Astrocyte (in vitro differentiated cells and primary cell): ENCODE data around the gene ETV7. TPM values are rescaled to one million over a fixed set of nuclear protein-coding genes. Genes with fewer than 3 reads are reported as not detected.

ENCODE experiments used
- DNase-seq: peaks from one replicate; pipeline ENCODE4 v3.0.0-alpha.2; 2010; ENCODE audit warnings: low read depth
- FAIRE-seq: peaks from 2 replicates; lab custom pipeline; 2011; peaks lifted over from hg19 to GRCh38; lab: Jason Lieb, UNC
- H2AFZ ChIP-seq: 2 replicates; pipeline ENCODE4 v1.6.0; 2012; ENCODE audit warnings: low read depth, low read length, inconsistent platforms
- H3K27ac ChIP-seq: 2 replicates; pipeline ENCODE4 v1.5.1; 2011; ENCODE audit warnings: low read depth, low read length, inconsistent platforms
- H3K27me3 ChIP-seq: 2 replicates; pipeline ENCODE4 v1.6.0; 2011; ENCODE audit warnings: low read length, inconsistent platforms; ENCODE audit not compliant: insufficient read depth
- H3K36me3 ChIP-seq: 2 replicates; pipeline ENCODE4 v1.5.1; 2011; ENCODE audit warnings: low read length, inconsistent platforms; ENCODE audit not compliant: insufficient read depth
- H3K4me1 ChIP-seq: 2 replicates; pipeline ENCODE4 v1.5.1; 2011; ENCODE audit warnings: low read length, inconsistent platforms; ENCODE audit not compliant: insufficient read depth
- H3K4me2 ChIP-seq: 2 replicates; pipeline ENCODE4 v1.6.0; 2012; ENCODE audit warnings: low read length, inconsistent platforms
- H3K4me3 ChIP-seq: 2 replicates; pipeline ENCODE4 v1.5.1; 2011; ENCODE audit warnings: low read depth, mild to moderate bottlenecking, low read length, inconsistent platforms; ENCODE audit not compliant: insufficient read depth
- H3K79me2 ChIP-seq: 2 replicates; pipeline ENCODE4 v1.6.0; 2012; ENCODE audit warnings: mild to moderate bottlenecking, low read length, inconsistent platforms; ENCODE audit not compliant: insufficient read depth
- H3K9ac ChIP-seq: 2 replicates; pipeline ENCODE4 v1.6.0; 2012; ENCODE audit warnings: mild to moderate bottlenecking, low read length, inconsistent platforms
- H3K9me3 ChIP-seq: 2 replicates; pipeline ENCODE4 v1.5.1; 2012; ENCODE audit warnings: low read depth, mild to moderate bottlenecking, low read length, inconsistent platforms; ENCODE audit not compliant: insufficient read depth
- H4K20me1 ChIP-seq: 2 replicates; pipeline ENCODE4 v1.6.0; 2012; ENCODE audit warnings: low read length, inconsistent platforms; ENCODE audit not compliant: insufficient read depth
- H3K27ac Mint-ChIP-seq: one replicate; pipeline ENCODE4 v1.8.0; 2021; ENCODE audit warnings: mild to moderate bottlenecking, mixed read lengths; ENCODE audit not compliant: unreplicated experiment
- H3K27me3 Mint-ChIP-seq: one replicate; pipeline ENCODE4 v1.8.0; 2021; ENCODE audit warnings: low read depth, mixed read lengths; ENCODE audit not compliant: unreplicated experiment
- H3K36me3 Mint-ChIP-seq: one replicate; pipeline ENCODE4 v1.8.0; 2021; ENCODE audit warnings: low read depth, mixed read lengths; ENCODE audit not compliant: unreplicated experiment
- H3K4me1 Mint-ChIP-seq: one replicate; pipeline ENCODE4 v1.8.0; 2021; ENCODE audit warnings: low read depth, mixed read lengths; ENCODE audit not compliant: unreplicated experiment
- H3K4me3 Mint-ChIP-seq: one replicate; pipeline ENCODE4 v1.8.0; 2021; ENCODE audit warnings: mild to moderate bottlenecking, moderate library complexity, mixed read lengths; ENCODE audit not compliant: unreplicated experiment
- H3K9me3 Mint-ChIP-seq: one replicate; pipeline ENCODE4 v1.8.0; 2021; ENCODE audit warnings: mild to moderate bottlenecking, mixed read lengths; ENCODE audit not compliant: unreplicated experiment
- CTCF ChIP-seq: IDR thresholded peaks from 2 replicates; pipeline ENCODE4 v1.5.1; 2011; ENCODE audit warnings: low read depth, mild to moderate bottlenecking, inconsistent platforms, low read length, moderate library complexity; ENCODE audit not compliant: insufficient read depth
- EZH2 ChIP-seq: IDR thresholded peaks from 2 replicates; pipeline ENCODE4 v1.6.1; 2012; ENCODE audit warnings: mild to moderate bottlenecking, low read length, inconsistent platforms; ENCODE audit not compliant: insufficient read depth
- total RNA-seq: library from RNA; stranded (reverse); gene quantifications from 2 replicates; pipeline ENCODE4 v1.2.1, GENCODE V29; 2021

Gene ETV7
- total RNA-seq, 1 donor from 2014 or later, result 2.4 TPM

GRCh38 chr6:36432151-36432671, 44.7 kb upstream of the ETV7 start:
- no peaks in the 10 kb centered on the region for H3K9me3 ChIP-seq
- peak; percentile 67 for DNase-seq
- H3K79me2 ChIP-seq, result no peaks in the 10 kb centered on the region
- H3K9ac ChIP-seq, result peak overlapping the region; percentile 46
- Mint-ChIP-seq H3K36me3 (no peaks in the 10 kb centered on the region), H3K27ac (peak overlapping the region; percentile 56), H3K4me3 (peak overlapping the region; percentile 47), H3K27me3 (no peaks in the 10 kb centered on the region), H3K4me1 (peaks cover 22% of the 10 kb centered on the region), H3K9me3 (no peaks in the 10 kb centered on the region)
- H3K27ac ChIP-seq, result peak overlapping the region; percentile 67
- no peaks in the 10 kb centered on the region for H3K36me3 ChIP-seq
- TF ChIP-seq EZH2, result no peak
- TF ChIP-seq CTCF, result no peak
- FAIRE-seq, result peak; percentile 63
- no peaks in the 10 kb centered on the region for H3K27me3 ChIP-seq
- H2AFZ ChIP-seq, result peak overlapping the region; percentile 40
- peak overlapping the region; percentile 22 for H3K4me3 ChIP-seq
- H3K4me1 ChIP-seq, result peaks cover 26% of the 10 kb centered on the region
- H4K20me1 ChIP-seq, result no peaks in the 10 kb centered on the region
- H3K4me2 ChIP-seq, result peak overlapping the region; percentile 75

GRCh38 chr6:36431197-36431596, 43.7 kb upstream of the ETV7 start:
- H3K4me1 Mint-ChIP-seq, result peaks cover 18% of the 10 kb centered on the region
- FAIRE-seq (no peak), DNase-seq (no peak)
- Histone ChIP-seq H3K27ac (peak overlapping the region; percentile 10), H3K9me3 (no peaks in the 10 kb centered on the region), H3K4me1 (peaks cover 18% of the 10 kb centered on the region), H3K79me2 (no peaks in the 10 kb centered on the region), H2AFZ (no peak overlapping the region), H3K4me2 (no peak overlapping the region), H3K27me3 (no peaks in the 10 kb centered on the region), H3K4me3 (no peak overlapping the region), H4K20me1 (no peaks in the 10 kb centered on the region), H3K36me3 (no peaks in the 10 kb centered on the region), H3K9ac (no peak overlapping the region)
- no peaks in the 10 kb centered on the region for H3K27me3 Mint-ChIP-seq
- H3K4me3 Mint-ChIP-seq, result no peak overlapping the region
- no peaks in the 10 kb centered on the region for H3K9me3 Mint-ChIP-seq
- H3K27ac Mint-ChIP-seq, result peak overlapping the region; percentile 59
- H3K36me3 Mint-ChIP-seq, result no peaks in the 10 kb centered on the region
- TF ChIP-seq CTCF (no peak), EZH2 (no peak)

- no peak for FAIRE-seq
- H3K27me3 ChIP-seq, result no peaks in the 10 kb centered on the region
- H3K9me3 ChIP-seq, result no peaks in the 10 kb centered on the region
- H3K79me2 ChIP-seq, result no peaks in the 10 kb centered on the region
- H3K4me2 ChIP-seq, result no peak overlapping the region
- H3K27ac Mint-ChIP-seq, result peak overlapping the region; percentile 59
- no peak overlapping the region for H3K4me3 ChIP-seq
- no peaks in the 10 kb centered on the region for H3K9me3 Mint-ChIP-seq
- H3K9ac ChIP-seq, result no peak overlapping the region
- TF ChIP-seq EZH2, result no peak
- TF ChIP-seq CTCF, result no peak
- H3K27me3 Mint-ChIP-seq, result no peaks in the 10 kb centered on the region
- no peaks in the 10 kb centered on the region for H3K36me3 Mint-ChIP-seq
- no peaks in the 10 kb centered on the region for H4K20me1 ChIP-seq
- H2AFZ ChIP-seq, result no peak overlapping the region
- H3K36me3 ChIP-seq, result no peaks in the 10 kb centered on the region
- peaks cover 16% of the 10 kb centered on the region for H3K4me1 ChIP-seq
- H3K27ac ChIP-seq, result peak overlapping the region; percentile 29
- H3K4me1 Mint-ChIP-seq, result peaks cover 18% of the 10 kb centered on the region
- H3K4me3 Mint-ChIP-seq, result no peak overlapping the region
- peak; percentile 59 for DNase-seq
These were observed 42.9 kb upstream of the ETV7 start for GRCh38 chr6:36430351-36430750.
